Lung (tissue), 12 donors: ENCODE measurements around the gene NRBF2. TPM values are rescaled to one million over a fixed set of nuclear protein-coding genes. Genes with fewer than 3 reads are reported as not detected.
"Not testable (repeated sequence)": the region's sequence is repeated elsewhere in the genome, so short reads cannot be mapped to it uniquely, and the experiment has no call there.

Experiments
- ATAC-seq: fragments of 200-7000 bp; cut with Tn5 transposase; one replicate; pipeline ENCODE4 v1.9.1; 2020; ENCODE audit warnings: moderate number of reproducible peaks; ENCODE audit not compliant: insufficient read depth, low FRiP score
- DNase-seq, 3 donors: peaks; one replicate each; pipeline ENCODE4 v3.0.0-alpha.2; 2013 to 2017
- H3K27ac ChIP-seq, 2 donors: one replicate each; pipeline ENCODE4 v1.5.1; 2013; ENCODE audit warnings: mild to moderate bottlenecking in 2 of 2, moderate library complexity in 2 of 2, control low read depth in 1 of 2, inconsistent platforms in 1 of 2, low read depth in 1 of 2, low read length in 1 of 2
- H3K27me3 ChIP-seq, 3 donors: one replicate each; pipeline ENCODE4 v1.5.1; 2013; ENCODE audit warnings: low read length in 2 of 3; ENCODE audit not compliant: control insufficient read depth in 3 of 3, insufficient read depth in 3 of 3
- H3K36me3 ChIP-seq, 4 donors: one replicate each; pipeline ENCODE4 v1.5.1; 2013; ENCODE audit warnings: low read length in 4 of 4, mild to moderate bottlenecking in 1 of 4, moderate library complexity in 1 of 4; ENCODE audit not compliant: control insufficient read depth in 4 of 4, insufficient read depth in 4 of 4
- H3K4me1 ChIP-seq, 5 donors: one replicate each; pipeline ENCODE4 v1.5.1; 2013; ENCODE audit warnings: low read length in 5 of 5, mild to moderate bottlenecking in 2 of 5, moderate library complexity in 1 of 5; ENCODE audit not compliant: control insufficient read depth in 5 of 5, insufficient read depth in 5 of 5
- H3K4me3 ChIP-seq: one replicate; pipeline ENCODE4 v1.5.1; 2013; ENCODE audit warnings: mild to moderate bottlenecking, control low read depth, moderate library complexity
- H3K9ac ChIP-seq, 2 donors: one replicate each; pipeline ENCODE4 v1.5.1; 2013; ENCODE audit warnings: low read length in 2 of 2, control low read depth in 1 of 2; ENCODE audit not compliant: insufficient read depth in 1 of 2
- H3K9me3 ChIP-seq, 4 donors: one replicate each; pipeline ENCODE4 v1.5.1; 2013; ENCODE audit warnings: low read length in 3 of 4, mild to moderate bottlenecking in 1 of 4, moderate library complexity in 1 of 4; ENCODE audit not compliant: control insufficient read depth in 4 of 4, insufficient read depth in 3 of 4
- WGBS, 2 donors: extraction: QIAGEN DNeasy Blood & Tissue Kit; methylation state at CpG; one replicate each; pipeline ENCODE4 v1.1.7; 2013; 5-methylcytosine and 5-hydroxymethylcytosine counted together
- polyA plus RNA-seq, 2 donors: library from polyadenylated mRNA; stranded (reverse); fragments of 200-250 nt; gene quantifications; one replicate each; pipeline ENCODE4 v1.2.1, GENCODE V29; 2013
- total RNA-seq, 2 donors: library from RNA; depleted of rRNA in 1 of 2; stranded (reverse); fragments of >200 nt in 1 of 2; gene quantifications; one replicate each; pipeline ENCODE4 v1.2.1, GENCODE V29; 2014 to 2021
- TF ChIP-seq, protein P1 (sequence below): IDR thresholded peaks from 2 replicates; pipeline ENCODE4 v1.5.1; 2012; ENCODE audit warnings: mild to moderate bottlenecking; ENCODE audit errors: control extremely low read depth, extremely low read depth
- donor health status: control.
- donor health status: control.
- donor health status: Bipolar disorder and iron deficiency.
- donor health status: healthy.
- donor health status: DM: yes; HTN: yes; CAD: no.

NRBF2 gene
- total and polyA plus RNA-seq, 4 donors: 11.2 to 25.1 (median 19.9) TPM

DNA sequence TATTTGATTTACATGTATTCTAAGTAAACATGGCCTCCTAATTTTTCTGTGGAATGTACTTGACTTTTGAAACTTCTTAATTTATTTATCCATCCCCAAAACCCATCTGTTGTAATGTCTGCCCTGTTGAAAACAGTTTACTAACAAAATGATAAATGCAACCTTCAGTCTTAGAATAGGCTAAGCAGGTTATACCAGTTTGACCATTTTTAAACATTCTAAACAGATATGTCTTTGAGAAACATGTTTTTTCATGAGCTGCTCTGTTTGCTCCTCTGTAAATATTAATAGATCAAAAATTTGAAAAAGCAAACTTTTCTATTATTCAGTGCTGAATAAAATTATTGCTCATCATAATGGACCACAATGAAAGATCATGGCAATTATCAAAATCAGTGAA lies 33.4 kb upstream of the NRBF2 start:
- Histone ChIP-seq H3K27ac (no peak overlapping the region), H3K27me3 (no peaks in the 10 kb centered on the region), H3K36me3 (no peaks in the 10 kb centered on the region), H3K9me3 (no peaks in the 10 kb centered on the region), H3K4me1 (no peaks in the 10 kb centered on the region), H3K4me3 (no peak overlapping the region), H3K9ac (no peak overlapping the region)
- TF ChIP-seq, protein P1, sequence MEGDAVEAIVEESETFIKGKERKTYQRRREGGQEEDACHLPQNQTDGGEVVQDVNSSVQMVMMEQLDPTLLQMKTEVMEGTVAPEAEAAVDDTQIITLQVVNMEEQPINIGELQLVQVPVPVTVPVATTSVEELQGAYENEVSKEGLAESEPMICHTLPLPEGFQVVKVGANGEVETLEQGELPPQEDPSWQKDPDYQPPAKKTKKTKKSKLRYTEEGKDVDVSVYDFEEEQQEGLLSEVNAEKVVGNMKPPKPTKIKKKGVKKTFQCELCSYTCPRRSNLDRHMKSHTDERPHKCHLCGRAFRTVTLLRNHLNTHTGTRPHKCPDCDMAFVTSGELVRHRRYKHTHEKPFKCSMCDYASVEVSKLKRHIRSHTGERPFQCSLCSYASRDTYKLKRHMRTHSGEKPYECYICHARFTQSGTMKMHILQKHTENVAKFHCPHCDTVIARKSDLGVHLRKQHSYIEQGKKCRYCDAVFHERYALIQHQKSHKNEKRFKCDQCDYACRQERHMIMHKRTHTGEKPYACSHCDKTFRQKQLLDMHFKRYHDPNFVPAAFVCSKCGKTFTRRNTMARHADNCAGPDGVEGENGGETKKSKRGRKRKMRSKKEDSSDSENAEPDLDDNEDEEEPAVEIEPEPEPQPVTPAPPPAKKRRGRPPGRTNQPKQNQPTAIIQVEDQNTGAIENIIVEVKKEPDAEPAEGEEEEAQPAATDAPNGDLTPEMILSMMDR: no peak
- DNase-seq (no peak), ATAC-seq (no peak)

DNA sequence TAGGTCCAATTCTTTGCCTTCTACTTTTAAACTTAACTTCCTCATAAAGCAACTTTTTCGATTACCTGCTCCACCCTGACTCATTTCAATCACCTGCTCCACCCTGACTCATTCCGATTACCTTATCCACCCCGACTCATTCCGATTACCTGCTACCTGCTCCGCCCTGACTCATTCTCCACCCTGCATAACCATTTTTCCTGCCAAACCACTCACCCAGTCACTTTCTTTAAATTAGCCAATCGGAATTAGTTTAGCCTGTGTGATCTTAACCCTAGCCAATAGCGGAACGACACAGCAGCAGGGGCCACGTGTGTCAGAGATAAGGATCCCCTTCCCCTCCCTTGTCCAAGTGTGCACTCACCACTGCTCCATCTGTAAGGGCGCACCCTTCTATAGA lies 32.0 kb upstream of the NRBF2 start:
- H3K27ac ChIP-seq, H3K4me3 ChIP-seq, H3K9ac ChIP-seq, DNase-seq, H3K9me3 ChIP-seq, H3K4me1 ChIP-seq, ATAC-seq, H3K27me3 ChIP-seq, H3K36me3 ChIP-seq: not testable (repeated sequence)
- 90% methylated on average over 10 of the region's 10 CpGs for WGBS, 2 donors

DNA sequence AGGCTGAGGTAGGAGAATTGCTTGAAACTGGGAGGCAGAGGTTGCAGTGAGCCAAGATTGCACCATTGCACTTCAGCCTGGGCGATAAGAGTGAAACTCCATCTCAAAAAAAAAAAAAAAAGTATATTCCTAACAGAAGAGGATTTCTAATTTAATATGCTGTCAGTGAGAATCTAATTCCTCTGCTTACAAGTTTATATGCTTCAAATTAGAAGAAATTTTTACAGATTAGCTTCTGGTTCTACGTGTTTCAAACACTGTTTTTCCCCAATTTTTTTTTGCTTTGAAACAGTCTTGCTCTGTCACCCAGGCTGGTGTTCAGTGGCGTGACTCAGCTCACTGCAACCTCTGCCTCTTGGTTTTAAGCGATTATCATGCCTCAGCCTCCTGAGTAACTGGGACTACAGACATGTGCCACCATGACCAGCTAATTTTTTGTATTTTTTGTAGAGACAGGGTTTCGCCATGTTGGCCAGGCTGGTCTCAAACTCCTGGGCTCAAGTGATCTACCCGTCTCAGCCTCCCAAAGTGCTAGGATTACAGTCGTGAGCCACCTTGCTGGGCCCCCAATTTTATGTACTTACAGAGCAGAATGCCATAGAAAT lies 30.7 kb upstream of the NRBF2 start:
- not testable (repeated sequence) for H3K36me3 ChIP-seq, H3K27ac ChIP-seq, H3K4me3 ChIP-seq, H3K9me3 ChIP-seq, DNase-seq, H3K9ac ChIP-seq, H3K4me1 ChIP-seq, H3K27me3 ChIP-seq, ATAC-seq
- 83 to 90% methylated on average over 7 of the region's 7 CpGs for WGBS, 2 donors

DNA sequence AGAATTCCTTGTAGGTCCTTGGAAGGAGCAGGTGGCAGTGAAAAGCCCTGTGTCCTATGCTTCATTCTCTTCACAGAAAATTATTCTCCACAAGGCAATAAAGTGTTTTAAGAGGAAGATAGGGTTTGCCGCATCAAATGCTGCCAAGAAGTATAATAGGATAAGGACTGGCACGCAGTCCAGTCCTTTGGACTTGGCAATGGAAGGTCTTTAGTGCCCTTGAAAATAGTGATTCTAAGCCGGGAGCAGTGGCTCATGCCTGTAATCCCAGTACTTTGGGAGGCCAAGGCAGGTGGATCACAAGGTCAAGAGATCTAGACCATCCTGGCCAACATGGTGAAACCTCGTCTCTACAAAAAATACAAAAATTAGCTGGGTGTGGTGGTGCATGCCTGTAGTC lies 29.9 kb upstream of the NRBF2 start:
- H3K9me3 ChIP-seq, H3K9ac ChIP-seq, H3K36me3 ChIP-seq, H3K27ac ChIP-seq, H3K4me3 ChIP-seq, ATAC-seq, DNase-seq, H3K27me3 ChIP-seq, H3K4me1 ChIP-seq: not testable (repeated sequence)
- 92 to 99% methylated on average over 4 of the region's 4 CpGs for WGBS, 2 donors

DNA sequence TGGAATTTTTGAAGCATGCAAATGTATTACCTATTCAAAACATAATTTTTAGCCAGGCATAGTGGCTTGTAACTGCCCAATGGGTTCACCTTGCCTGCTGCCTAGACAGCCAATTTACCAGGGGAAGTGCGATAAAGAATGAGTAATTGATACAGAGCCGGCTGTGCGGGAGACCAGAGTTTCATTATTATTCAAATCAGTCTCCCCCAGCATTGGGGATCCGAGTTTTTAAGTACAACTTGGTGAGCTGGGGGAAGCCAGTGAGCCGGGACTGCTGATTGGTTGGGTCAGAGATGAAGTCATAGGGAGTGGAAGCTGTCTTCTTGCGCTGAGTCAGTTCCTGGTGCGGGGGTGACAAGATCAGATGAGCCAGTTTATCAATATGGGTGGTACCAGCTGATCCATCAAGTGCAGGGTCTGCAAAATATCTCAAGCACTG lies 29.1 kb upstream of the NRBF2 start:
- Histone ChIP-seq H3K9me3 (no peaks in the 10 kb centered on the region), H3K4me1 (no peaks in the 10 kb centered on the region), H3K36me3 (no peaks in the 10 kb centered on the region), H3K4me3 (no peak overlapping the region), H3K9ac (no peak overlapping the region), H3K27me3 (no peaks in the 10 kb centered on the region), H3K27ac (no peak overlapping the region)
- DNase-seq (no peak), ATAC-seq (no peak)
- 76 to 82% methylated on average over 7 of the region's 7 CpGs for WGBS, 2 donors
- TF ChIP-seq, protein P1: no peak
